Measurements from ENCODE around the gene KRT73.

DNA sequence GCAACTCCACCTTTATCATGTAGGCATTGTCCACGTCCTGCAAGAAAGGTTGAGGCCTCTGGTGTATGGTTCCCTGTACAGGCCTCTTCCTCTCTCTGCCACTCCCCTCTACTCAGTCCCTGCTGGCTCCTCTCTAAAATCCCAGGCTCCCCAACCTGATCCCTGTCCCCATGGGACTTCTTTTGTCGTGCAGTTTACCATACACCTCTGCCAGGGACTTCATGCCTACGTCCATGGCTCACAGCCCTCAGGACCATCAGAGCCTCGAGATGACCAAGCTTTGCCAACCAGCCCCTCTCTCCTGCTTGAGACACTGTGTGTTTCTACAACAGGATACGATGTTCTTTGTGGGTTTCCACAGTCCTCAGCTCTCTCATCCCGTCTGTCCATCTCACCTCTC lies 30.7 kb upstream of the KRT73 start:
- TF ChIP-seq, protein P1, sequence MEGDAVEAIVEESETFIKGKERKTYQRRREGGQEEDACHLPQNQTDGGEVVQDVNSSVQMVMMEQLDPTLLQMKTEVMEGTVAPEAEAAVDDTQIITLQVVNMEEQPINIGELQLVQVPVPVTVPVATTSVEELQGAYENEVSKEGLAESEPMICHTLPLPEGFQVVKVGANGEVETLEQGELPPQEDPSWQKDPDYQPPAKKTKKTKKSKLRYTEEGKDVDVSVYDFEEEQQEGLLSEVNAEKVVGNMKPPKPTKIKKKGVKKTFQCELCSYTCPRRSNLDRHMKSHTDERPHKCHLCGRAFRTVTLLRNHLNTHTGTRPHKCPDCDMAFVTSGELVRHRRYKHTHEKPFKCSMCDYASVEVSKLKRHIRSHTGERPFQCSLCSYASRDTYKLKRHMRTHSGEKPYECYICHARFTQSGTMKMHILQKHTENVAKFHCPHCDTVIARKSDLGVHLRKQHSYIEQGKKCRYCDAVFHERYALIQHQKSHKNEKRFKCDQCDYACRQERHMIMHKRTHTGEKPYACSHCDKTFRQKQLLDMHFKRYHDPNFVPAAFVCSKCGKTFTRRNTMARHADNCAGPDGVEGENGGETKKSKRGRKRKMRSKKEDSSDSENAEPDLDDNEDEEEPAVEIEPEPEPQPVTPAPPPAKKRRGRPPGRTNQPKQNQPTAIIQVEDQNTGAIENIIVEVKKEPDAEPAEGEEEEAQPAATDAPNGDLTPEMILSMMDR (IDR thresholded peaks at IDR 0.05), result no peak
- TF ChIP-seq POLR2A (IDR thresholded peaks at IDR 0.05), result no peak
